Stomach (tissue), 4 donors: Measurements from ENCODE around the gene CBFA2T3.

ENCODE experiments used
- CTCF ChIP-seq, 7 experiments: fragments of 450-650 bp in 4 of 7; fragments of 200-600 bp in 3 of 7; sonication (generic) in 3 of 7; IDR thresholded peaks; one replicate each; pipeline ENCODE4 v1.5.1; 2016 to 2019; ENCODE audit warnings: antibody characterized with exemption in 7 of 7, control low read depth in 2 of 7, mild to moderate bottlenecking in 1 of 7
- EP300 ChIP-seq: sonication (generic); formaldehyde crosslinking; IDR thresholded peaks from one replicate; pipeline ENCODE4 v1.6.1; 2017; ENCODE audit warnings: antibody characterized with exemption
- POLR2AphosphoS5 ChIP-seq, 3 donors: sonication (generic); formaldehyde crosslinking; IDR thresholded peaks; one replicate each; pipeline ENCODE4 v1.6.1; 2016; ENCODE audit warnings: antibody characterized with exemption in 3 of 3

GRCh38 chr16:88940862-88941817, 35.9 kb downstream of the CBFA2T3 start:
- no peak for TF ChIP-seq CTCF (IDR thresholded peaks at IDR 0.05)
- TF ChIP-seq POLR2AphosphoS5 (IDR thresholded peaks at IDR 0.05), result no peak
- TF ChIP-seq EP300, result no peak
